NCI-H460 (cell line): ENCODE results near the gene NFIB. TPM values are rescaled to one million over a fixed set of nuclear protein-coding genes. Genes with fewer than 3 reads are reported as not detected.

Experiments used
- DNase-seq: peaks from one replicate; pipeline ENCODE4 v3.0.0-alpha.2; 2016; ENCODE audit warnings: low read depth; ENCODE audit errors: extremely low read depth
- total RNA-seq: library from RNA; depleted of rRNA; stranded (reverse); fragments of >200 nt; shearing (Covaris generic); gene quantifications from 2 replicates; pipeline ENCODE4 v1.2.3, GENCODE V29; 2014

The NFIB gene
- total RNA-seq, 1 experiment from 2014 or later, result 20.8 TPM

DNA sequence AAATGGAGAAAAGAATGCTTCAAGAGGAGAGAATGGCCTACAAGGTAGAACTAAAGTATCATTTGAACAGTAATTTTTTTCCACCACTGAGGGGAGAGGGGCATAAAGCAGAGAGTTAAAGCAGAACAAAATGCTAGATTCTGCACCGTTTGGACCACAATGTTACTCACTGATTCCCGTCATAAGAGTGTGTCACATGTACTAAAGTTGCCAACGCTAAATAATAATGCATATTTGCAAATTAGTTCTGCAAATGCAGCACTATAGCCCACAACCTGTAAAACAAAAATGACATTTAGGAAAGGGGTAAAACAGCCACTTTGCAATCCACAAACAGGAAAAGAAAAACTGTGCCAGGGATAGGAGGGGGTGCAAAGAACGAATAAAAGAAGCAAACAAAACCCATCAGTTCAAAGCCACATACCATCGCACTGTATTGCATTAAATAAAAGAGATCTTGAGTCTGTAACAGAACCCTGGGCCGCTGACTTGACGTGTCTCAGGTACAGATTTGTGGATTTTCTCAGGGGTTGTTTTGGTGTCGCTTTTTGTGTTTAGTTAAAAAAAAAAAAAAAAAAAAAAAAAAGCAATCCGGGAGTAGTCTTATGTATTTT is 7.7 kb upstream of the NFIB start:
- DNase-seq, result no peak

DNA sequence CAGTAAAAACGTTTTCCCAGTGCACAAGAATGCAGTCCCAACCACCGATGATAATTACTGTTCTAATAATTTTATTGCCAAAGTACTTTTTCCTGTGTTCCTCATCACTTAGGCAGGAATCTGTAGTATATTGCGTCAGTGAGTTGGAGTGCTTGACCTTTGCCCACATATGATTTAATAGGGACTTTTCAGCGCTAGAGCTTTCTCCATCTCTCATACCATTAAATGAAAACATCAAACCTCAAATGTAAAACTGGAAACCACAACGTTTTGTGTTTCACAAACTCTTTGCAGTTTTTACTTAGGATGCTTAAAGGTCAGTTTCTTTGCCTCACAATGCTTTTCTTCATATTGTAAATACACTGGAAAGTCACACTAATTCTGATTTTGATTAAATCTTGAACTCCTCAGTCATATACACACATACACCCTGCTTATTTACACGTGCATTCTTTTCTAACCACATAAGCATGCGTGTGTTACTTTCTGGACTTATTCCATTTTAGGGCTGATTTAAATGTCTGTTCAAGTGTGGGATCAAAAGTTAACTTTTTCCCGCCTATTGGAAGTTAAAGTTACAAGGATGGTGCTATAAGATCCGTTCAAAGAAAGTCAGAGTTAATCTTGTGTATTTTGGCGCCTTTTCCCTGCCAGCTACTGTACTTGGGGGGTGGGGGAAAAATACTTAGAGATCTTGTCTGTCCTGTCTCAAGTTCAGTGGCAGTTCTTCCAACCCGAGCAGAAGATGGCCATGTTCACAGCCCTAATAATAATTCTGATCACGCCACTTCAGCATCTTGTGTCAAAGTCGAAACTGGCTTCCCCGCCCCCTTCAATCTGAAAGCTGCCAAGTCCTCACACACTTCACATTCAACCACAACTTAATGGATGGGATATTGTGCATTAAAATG is 6.6 kb upstream of the NFIB start:
- DNase-seq, result no peak

DNA sequence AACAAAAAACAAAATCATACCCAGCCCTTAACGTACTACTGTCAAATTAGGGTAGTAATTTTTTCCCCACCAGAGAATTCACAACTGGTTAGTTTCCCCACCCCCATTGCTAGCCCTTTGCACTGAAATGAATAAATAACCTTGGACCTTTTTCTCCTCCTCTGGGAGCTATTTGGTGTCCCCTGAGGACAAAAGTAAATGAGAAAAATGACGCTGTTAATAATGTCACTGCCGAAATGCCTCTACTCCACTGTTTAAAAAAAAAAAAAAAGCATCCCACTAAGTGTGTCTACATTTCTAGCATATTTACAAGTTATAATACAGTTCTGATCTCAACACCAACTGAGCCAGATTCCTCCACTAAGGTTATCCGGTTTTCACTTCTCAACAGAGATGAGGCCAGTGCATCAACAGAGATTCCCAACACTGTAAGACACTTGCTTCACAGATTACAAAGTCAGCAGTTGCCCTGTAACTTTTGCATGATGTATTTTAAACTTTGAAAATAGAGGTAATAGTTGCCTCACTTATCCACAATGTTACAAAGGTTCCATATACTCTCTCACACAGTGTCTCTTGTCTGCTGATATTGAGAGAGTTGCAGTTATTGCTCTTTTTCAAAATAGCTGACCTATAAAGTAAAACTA is 5.1 kb upstream of the NFIB start:
- DNase-seq, result no peak

DNA sequence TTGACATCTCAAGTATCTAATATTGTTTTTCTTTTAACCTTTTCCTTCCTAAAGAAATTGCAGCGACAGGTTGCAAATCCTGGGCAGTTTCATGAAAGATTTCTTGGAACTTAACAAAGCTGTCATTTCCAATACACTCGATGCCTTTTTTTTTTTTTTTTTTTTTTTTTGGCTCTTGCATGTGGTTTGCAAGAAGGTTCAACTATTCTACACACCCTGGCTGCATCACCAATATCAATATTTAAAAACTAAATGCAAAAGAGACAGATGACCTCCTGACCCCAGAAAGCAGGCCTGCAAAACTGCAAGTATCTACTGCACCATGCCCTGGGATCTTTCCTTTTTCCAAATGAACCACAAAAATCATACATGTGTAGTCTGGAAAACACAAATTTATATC is 4.4 kb upstream of the NFIB start:
- no peak for DNase-seq

DNA sequence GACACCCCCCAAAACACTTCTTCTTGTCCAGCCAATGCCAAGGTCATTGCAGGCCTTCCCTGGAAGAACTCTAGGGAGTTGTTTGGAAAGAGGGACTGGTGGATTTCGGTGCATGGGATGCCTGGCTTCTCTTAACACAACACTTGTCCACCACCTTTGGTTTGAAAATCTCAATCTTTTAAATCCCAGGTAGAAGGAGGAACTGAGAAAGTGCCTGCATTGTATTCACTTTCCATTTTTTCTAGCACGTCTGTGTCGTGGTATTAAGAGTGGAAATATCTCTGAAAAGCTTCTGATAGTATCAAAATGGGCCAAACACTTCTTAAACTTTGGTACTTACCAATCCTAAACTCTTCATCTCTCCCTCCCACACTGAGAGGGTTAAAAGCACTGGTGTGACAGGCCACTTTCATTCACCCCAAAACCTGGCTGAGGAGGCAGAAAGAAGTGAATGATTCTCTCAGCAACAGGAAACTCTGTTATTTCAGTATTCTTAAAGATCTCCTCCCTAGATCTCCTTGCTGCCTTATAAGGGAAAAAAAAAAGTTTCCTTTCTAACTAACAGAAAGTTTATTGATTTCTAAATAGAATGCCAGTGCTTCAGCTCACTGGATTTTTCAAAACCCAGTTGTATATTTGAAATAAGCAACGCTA is 3.9 kb upstream of the NFIB start:
- no peak for DNase-seq

DNA sequence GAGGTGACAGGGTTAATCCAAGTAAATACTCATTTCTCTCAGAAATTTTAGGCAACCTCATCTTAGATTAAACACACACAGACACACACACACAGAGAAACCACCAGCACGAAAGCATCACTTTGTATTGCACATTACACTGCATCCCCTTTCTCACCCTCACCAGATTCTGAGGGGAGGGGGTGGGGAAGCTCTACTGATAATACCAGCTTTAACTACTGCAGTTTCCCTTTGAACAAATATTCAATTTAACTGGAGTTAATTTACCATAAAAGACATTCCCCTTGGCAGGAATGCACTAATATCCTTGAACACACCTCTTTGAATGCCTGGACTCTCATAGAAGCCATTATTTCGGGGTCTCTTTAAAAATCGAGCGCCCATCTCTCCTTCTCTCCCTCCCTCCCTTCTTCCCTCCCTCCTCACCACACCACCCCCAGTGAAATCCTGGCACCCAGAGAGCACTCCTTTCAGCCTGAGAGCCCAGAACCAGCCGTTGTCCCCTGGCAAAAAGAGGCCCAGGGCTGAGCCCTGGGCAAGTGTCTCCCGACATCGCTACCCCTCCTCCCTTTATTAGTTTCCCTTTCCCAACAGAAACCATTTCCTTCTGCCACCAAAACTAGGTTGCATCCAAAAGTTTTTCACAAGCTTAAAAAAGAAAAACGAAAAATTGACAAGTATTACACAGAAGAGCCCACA is 2.8 kb upstream of the NFIB start:
- no peak for DNase-seq

DNA sequence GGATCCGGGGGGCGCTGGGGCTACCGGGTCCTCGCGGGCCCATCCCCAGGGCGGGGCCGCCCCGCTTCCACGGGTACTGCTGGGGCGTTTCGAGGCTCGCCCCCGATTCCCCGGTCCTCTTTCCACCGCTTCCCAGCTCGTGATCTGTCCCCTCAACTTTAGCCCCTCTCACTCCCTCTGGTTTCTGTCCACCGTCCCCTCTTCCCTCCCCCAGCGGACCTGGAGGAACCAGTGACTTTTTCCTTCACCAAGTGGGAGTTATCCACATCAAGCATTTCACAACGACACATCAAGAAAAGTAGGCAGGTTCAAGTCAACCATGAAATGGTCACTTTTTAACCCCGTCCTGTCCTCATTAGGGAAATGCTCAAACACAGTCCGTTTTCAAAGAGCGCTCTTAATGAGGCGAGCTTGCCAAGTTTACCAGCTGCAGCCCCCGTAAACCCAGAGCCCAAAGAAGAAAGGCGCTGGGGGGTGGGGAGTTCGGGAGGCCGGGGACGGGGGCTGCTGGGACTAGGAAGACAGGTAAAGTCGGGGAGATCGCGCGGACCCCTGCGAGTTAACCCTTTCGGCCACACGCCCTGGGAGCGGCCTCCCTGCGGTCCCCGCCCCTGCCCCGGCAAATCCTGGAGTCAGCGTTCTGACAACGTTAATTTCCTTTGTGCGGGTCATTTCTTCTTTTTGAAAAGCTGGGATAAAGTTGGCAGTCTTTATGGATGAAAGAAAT is 2.1 kb upstream of the NFIB start:
- no peak for DNase-seq

DNA sequence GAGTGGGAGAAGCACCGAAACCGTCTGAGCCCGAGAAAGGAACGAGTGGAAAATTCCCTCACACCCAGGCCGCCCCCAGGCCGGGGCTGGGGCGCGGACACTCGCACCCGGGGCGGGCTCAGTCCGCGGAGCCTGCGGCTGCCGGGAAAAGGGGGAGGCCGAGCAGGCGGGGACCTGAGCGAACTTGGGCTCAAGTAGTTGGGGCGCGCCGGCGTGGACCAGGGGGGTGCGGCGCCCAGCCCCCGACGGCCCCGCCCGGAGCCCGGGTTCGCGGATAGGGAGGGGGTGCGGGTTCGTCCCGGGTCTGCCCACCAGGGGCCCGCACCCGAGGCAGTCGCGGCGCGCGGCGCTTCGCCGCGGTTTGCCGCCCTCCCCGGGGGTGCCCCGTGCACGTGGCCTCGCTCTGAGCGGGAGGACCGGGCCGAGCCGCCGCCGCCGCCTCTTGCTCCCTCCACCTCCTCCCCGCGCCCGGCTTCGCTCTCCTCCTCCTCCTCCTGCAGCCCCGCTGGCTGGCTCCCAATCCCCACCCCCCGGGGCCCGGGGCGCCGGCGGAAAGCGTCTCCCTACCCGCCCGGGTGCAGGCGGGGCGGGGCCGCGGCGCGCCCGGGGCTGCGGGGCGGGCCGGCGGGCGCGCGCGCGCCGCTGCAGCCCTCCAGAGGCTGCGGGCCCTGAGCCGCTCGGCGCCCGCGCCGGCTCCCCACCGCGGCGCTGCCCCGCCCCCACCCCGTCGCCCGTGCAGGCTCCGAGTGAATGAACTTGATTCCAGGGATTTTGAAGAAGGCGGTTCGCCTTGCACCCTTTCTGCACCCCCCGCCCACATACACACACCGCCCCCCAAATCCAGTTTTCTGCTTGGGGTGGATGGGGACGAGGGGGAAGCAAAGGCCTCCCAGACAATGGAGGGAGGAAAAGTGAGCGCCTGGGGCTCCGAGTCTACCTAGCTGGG is 1.3 kb upstream of the NFIB start:
- DNase-seq, result peak; percentile 83

DNA sequence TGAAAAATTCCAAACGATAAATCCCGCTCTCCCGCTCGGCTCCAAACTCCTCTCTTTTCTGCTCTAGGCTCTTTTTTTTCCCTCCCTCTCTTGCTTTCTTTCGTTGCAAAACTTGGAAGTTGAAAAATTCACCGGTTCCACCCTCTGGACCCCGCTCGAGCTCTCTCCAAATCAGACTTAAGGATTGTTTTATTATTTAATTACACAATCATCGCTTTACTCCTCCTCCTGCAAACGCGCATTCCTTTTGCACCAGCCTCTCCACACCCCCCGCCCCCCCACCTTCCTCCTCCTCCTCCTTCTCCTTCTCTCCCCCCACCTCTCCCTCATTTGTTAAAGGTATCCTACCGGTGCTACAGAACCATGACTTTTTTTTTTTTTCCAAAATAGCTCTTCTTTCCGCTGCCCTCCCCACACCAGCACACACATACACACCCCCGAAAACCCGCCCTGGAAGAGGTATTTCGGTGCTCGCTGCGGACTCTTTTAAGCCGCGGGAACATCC is 535 bp upstream of the NFIB start:
- peak; percentile 76 for DNase-seq

DNA sequence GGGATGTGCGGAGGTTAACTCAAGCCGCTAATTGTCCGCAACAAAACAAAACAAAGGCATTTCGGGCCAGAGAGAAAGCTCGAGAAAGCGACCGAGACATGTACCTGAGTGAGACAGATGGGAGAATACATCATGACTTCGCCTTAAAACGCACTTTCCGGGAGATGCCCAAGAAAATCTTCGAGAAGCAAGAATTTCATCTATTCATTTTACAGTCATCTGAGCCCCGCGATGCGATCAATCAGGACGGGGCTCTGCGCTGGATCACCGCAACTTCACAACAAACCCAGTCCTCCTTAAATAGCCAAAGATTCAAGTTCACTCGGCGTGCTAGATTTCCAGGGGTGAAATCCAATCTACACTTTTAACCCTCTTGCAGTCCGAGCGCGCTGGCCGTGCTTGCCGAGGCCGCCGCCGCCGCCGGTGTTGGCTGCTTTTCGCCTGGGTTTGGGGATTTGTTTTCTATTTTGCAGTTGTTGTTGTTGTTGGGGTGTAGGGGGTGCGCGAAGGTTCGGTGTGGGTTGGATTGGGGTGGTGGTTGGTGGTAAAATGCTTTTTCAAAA is 482 bp downstream of the NFIB start:
- no peak for DNase-seq

DNA sequence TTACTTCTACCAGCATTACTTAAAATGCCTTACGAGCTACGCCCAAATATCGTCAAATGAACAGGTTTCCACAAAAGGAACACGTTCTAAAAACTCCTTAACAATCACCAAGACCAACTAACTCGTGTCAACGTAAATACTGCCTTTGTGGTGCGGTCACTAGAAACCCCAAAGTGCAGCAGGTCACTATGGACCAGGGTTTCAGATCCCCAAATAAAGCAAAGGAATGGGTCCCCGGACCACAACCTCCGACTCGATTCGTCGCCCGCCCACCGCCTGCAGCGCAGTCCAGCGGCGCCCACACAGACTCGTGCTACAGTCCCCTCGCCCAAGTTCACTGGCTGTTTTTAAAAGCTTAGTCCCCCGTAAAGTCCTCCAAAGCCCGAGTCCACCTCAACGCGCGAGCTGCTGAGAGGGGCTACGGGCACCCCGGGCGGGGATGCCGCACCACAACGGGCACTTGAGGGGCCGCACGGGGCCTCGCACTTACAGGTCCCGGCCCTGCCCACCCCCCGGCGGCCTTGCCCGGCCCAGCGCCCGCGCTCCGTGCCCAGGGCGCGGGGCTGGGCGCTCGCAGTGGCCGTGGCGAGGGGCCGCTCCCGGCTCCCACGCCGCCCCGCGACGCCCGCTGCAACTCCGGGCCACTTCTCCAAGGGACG is 1.1 kb downstream of the NFIB start:
- DNase-seq, result no peak

DNA sequence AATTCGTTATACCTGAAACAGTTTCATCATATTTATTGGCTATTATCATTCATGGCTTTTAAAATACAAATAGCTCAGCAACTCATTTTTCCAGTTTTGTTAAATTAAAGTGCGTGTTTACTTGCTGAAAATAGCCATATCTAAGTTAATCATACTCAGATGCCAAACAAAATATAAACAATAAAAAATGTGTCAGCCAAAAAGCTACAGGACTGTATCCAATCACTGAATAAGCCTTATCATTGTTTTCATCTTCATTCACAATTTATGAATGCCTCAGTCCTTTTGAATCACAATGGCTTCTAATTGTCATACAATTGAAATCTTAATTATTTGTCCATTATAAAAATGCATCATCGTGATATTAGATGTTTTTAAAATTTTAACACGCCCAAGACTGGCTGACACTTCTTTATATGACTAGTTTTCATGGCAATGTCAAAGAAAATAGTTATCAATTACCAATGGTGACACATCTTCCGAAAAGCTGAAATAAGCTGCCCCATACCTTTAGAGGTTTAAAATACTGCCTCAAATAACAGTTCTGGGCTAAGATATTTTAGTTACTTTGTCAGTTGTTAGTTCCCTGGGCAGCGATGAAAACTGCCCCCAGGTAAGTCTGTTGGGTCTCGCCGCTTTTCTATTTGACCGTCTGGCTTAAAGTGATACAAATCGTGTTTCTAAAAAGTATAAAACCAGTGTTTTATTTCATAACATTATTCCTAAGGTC is 1.8 kb downstream of the NFIB start:
- no peak for DNase-seq

DNA sequence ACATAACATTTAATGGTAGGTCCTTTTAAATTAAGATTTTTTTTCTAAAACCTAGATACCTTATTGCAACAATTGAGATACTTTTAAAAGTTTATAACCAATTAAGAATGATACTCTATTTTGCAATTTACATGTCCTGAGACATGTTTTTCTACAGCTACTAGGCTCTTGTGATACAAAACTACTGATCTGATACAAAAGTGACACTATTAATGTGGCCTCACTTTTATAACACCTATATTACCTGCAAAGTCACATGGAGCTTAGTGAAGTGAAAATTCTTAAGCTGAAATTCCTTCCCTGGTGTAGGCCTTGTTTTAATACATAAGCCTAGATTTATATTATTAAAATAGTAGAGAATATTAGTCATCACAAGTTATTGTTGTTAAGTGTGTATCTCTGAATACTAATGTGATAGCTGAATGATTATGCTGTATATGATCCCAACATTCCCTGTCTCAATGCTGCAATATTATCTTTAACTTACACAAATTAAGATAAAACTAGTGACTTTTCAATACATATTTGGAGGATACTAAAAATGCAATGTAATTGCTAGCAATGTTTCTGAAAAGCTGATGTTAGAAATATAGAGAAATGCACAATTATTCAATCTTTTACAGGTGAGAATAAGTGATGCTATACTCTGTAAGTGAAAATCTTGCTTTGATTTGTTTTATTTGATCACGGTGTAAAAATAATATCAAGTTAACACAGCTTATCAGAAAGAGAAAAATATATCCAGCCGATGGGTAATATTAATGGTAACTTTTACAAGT is 2.6 kb downstream of the NFIB start:
- DNase-seq, result no peak

DNA sequence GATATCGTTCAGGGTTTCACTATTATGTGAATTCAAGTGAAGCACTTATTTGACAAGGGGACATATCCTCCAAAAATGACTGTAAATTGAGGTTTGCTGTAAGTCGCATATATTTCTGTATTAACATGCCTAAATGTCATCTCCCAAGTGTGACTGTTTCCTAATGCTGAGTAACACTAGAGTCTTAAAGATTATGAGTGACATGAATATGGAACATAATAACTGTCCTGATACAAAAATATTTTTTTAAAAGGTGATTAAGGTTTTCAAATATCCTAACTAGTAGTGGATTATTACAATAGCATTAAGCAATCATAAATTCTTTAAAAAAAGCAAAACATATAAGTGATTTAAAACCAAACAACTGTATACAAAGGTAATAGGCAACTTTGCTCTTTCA is 3.6 kb downstream of the NFIB start:
- no peak for DNase-seq

DNA sequence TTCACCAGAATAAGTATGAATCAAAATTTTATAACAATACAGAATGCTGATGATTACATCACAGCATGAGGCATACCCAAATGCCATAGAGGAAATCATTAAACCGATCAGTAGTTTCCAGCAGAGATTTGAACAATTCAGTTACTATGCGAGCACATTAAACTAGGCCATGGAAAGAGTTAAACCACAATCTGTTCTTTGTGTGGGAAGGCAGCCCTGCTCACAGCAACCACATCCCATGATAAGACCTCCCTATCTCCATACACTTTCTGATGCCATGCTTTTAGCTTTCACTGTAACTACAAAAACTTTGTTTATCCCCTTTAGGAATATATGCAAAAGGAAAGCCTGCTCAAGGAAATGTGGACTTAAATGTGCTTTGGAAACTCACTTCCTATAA is 4.5 kb downstream of the NFIB start:
- no peak for DNase-seq

DNA sequence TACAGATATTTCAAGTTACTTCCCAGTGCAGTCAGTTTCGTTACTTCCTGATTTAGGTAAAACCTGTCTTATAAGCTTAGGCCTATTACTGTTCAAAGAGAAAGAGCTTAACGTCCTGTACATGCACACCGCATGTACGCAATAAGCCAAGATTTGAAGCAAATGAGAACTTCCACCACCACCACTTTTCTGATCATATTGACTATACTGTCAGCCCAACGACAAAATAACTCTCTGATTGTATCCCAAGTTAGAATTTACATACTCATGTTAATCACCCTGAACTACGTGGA is 5.1 kb downstream of the NFIB start:
- DNase-seq, result no peak
